ENCODE data around the gene ATP8A2.

DNA sequence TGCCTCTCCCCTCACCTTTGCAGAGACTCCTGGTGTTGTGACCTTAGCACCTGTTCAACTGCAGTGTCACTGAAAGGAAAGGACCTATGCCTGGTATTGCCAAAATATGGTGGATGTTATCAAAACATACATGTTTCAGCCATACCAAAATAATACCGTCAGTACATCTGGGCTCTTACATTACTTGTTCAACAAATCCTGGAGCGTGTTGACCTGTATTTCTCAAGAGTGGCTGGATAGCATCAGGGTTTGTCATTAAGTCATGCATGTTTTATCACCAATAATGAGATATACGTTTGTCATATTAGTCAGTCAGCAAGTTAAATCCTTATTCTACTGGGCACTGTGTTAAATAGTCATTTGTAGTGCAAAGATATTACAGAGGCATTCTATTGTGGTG is 389.3 kb downstream of the ATP8A2 start:
- TF ChIP-seq, protein P1, sequence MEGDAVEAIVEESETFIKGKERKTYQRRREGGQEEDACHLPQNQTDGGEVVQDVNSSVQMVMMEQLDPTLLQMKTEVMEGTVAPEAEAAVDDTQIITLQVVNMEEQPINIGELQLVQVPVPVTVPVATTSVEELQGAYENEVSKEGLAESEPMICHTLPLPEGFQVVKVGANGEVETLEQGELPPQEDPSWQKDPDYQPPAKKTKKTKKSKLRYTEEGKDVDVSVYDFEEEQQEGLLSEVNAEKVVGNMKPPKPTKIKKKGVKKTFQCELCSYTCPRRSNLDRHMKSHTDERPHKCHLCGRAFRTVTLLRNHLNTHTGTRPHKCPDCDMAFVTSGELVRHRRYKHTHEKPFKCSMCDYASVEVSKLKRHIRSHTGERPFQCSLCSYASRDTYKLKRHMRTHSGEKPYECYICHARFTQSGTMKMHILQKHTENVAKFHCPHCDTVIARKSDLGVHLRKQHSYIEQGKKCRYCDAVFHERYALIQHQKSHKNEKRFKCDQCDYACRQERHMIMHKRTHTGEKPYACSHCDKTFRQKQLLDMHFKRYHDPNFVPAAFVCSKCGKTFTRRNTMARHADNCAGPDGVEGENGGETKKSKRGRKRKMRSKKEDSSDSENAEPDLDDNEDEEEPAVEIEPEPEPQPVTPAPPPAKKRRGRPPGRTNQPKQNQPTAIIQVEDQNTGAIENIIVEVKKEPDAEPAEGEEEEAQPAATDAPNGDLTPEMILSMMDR (conservative IDR thresholded peaks at IDR 0.05) = no peak
- TF ChIP-seq EZH2 (IDR thresholded peaks at IDR 0.05; ENCODE audit: low read depth) = no peak
